Neural crest cell (in vitro differentiated cells): ENCODE measurements around the gene CHRNG. TPM values are rescaled to one million over a fixed set of nuclear protein-coding genes. Genes with fewer than 3 reads are reported as not detected.
A peak's percentile ranks its signal among the peaks of the same experiment; 100 is the strongest.

Experiments used
- DNase-seq: peaks from one replicate; pipeline ENCODE4 v3.0.0; 2021; ENCODE audit warnings: low read depth, mixed read lengths, low spot score
- H3K27ac Mint-ChIP-seq: one replicate; pipeline ENCODE4 v1.8.0; 2021; ENCODE audit warnings: mild to moderate bottlenecking, mixed read lengths; ENCODE audit not compliant: unreplicated experiment
- H3K27me3 Mint-ChIP-seq: 2 replicates; pipeline ENCODE4 v1.8.0; 2021; ENCODE audit warnings: low read depth, mild to moderate bottlenecking, mixed read lengths
- H3K36me3 Mint-ChIP-seq: 2 replicates; pipeline ENCODE4 v1.8.0; 2021; ENCODE audit warnings: low read depth, mild to moderate bottlenecking, mixed read lengths
- H3K4me1 Mint-ChIP-seq: 2 replicates; pipeline ENCODE4 v1.8.0; 2021; ENCODE audit warnings: mixed read lengths
- H3K4me3 Mint-ChIP-seq: one replicate; pipeline ENCODE4 v1.8.0; 2021; ENCODE audit warnings: mild to moderate bottlenecking, mixed read lengths
- H3K9me3 Mint-ChIP-seq: 2 replicates; pipeline ENCODE4 v1.8.0; 2021; ENCODE audit warnings: mixed read lengths
- CTCF ChIP-seq: fragments of 200-600 bp; sonication (generic); conservative IDR thresholded peaks from 2 replicates; pipeline ENCODE4 v1.5.0; 2021; ENCODE audit warnings: antibody characterized with exemption, mild to moderate bottlenecking
- total RNA-seq: library from RNA; stranded (reverse); gene quantifications from 2 replicates; pipeline ENCODE4 v1.2.1, GENCODE V29; 2021

The CHRNG gene
- total RNA-seq, 1 donor from 2014 or later: not detected

- no peaks in the 10 kb centered on the region for H3K9me3 Mint-ChIP-seq
- no peaks in the 10 kb centered on the region for H3K36me3 Mint-ChIP-seq
- peaks cover 32% of the 10 kb centered on the region for H3K27me3 Mint-ChIP-seq
- TF ChIP-seq CTCF: no peak
- H3K4me1 Mint-ChIP-seq: peaks cover 35% of the 10 kb centered on the region
- no peak overlapping the region for H3K27ac Mint-ChIP-seq
- H3K4me3 Mint-ChIP-seq: no peak overlapping the region
- no peak for DNase-seq
Observed at GRCh38 chr2:232492963-232493700, 46.4 kb upstream of the CHRNG start.

GRCh38 chr2:232493701-232494474, 45.6 kb upstream of the CHRNG start:
- no peak for TF ChIP-seq CTCF
- H3K27ac Mint-ChIP-seq: no peak overlapping the region
- no peaks in the 10 kb centered on the region for H3K36me3 Mint-ChIP-seq
- peaks cover 27% of the 10 kb centered on the region for H3K27me3 Mint-ChIP-seq
- no peak overlapping the region for H3K4me3 Mint-ChIP-seq
- H3K9me3 Mint-ChIP-seq: peaks cover 2% of the 10 kb centered on the region
- DNase-seq: no peak
- H3K4me1 Mint-ChIP-seq: peaks cover 37% of the 10 kb centered on the region

- no peak overlapping the region for H3K27ac Mint-ChIP-seq
- TF ChIP-seq CTCF: no peak
- no peaks in the 10 kb centered on the region for H3K36me3 Mint-ChIP-seq
- H3K9me3 Mint-ChIP-seq: peaks cover 2% of the 10 kb centered on the region
- DNase-seq: no peak
- H3K4me3 Mint-ChIP-seq: no peak overlapping the region
- H3K4me1 Mint-ChIP-seq: peaks cover 30% of the 10 kb centered on the region
- H3K27me3 Mint-ChIP-seq: peaks cover 21% of the 10 kb centered on the region
Observed at GRCh38 chr2:232494542-232494941, 45.0 kb upstream of the CHRNG start.

- TF ChIP-seq CTCF: no peak
- no peak for DNase-seq
- H3K4me1 Mint-ChIP-seq: peaks cover 28% of the 10 kb centered on the region
- peaks cover 15% of the 10 kb centered on the region for H3K27me3 Mint-ChIP-seq
- H3K4me3 Mint-ChIP-seq: no peak overlapping the region
- peaks cover 2% of the 10 kb centered on the region for H3K9me3 Mint-ChIP-seq
- peak overlapping the region; percentile 19 for H3K27ac Mint-ChIP-seq
- H3K36me3 Mint-ChIP-seq: no peaks in the 10 kb centered on the region
Observed at GRCh38 chr2:232495292-232495691, 44.2 kb upstream of the CHRNG start.

- TF ChIP-seq CTCF: no peak
- no peak for DNase-seq
- no peak overlapping the region for H3K4me3 Mint-ChIP-seq
- peaks cover 12% of the 10 kb centered on the region for H3K27me3 Mint-ChIP-seq
- H3K36me3 Mint-ChIP-seq: no peaks in the 10 kb centered on the region
- no peak overlapping the region for H3K27ac Mint-ChIP-seq
- H3K9me3 Mint-ChIP-seq: peaks cover 2% of the 10 kb centered on the region
- H3K4me1 Mint-ChIP-seq: peaks cover 28% of the 10 kb centered on the region
Observed at GRCh38 chr2:232496501-232497270, 42.8 kb upstream of the CHRNG start.
